PC-3 (cell line): ENCODE measurements around the gene TANK.

Source experiments
- CTCF ChIP-seq: fragments of 300-600 bp; sonication (generic); conservative IDR thresholded peaks from 2 replicates; pipeline ENCODE4 v1.5.1; 2017; ENCODE audit warnings: antibody characterized with exemption, low read depth, mild to moderate bottlenecking, low read length
- EZH2 ChIP-seq: fragments of 300-600 bp; sonication (generic); IDR thresholded peaks from one replicate; pipeline ENCODE4 v1.6.1; 2017; ENCODE audit warnings: antibody characterized with exemption, mild to moderate bottlenecking, low read length; ENCODE audit not compliant: unreplicated experiment
- EZH2phosphoT487 ChIP-seq: fragments of 300-600 bp; sonication (generic); IDR thresholded peaks from 2 replicates; pipeline ENCODE4 v1.6.1; 2018; ENCODE audit warnings: mild to moderate bottlenecking, antibody characterized with exemption, low read length, borderline replicate concordance

- no peak for TF ChIP-seq CTCF
- no peak for TF ChIP-seq EZH2
- no peak for TF ChIP-seq EZH2phosphoT487
These were observed at the start of gene TANK for GRCh38 chr2:161160226-161161073.
